Ishikawa (cell line): Measurements from ENCODE around the gene CNOT1.

Experiments
- CEBPB ChIP-seq: IDR thresholded peaks from 2 replicates; pipeline ENCODE4 v1.6.1; 2012
- CREB1 ChIP-seq: IDR thresholded peaks from 2 replicates; pipeline ENCODE4 v1.6.1; 2012; ENCODE audit warnings: low read depth
- EGR1 ChIP-seq: IDR thresholded peaks from 2 replicates; pipeline ENCODE4 v1.6.1; 2012
- EP300 ChIP-seq: IDR thresholded peaks from 2 replicates; pipeline ENCODE4 v1.6.1; 2012; ENCODE audit warnings: borderline replicate concordance
- FOXM1 ChIP-seq: IDR thresholded peaks from 2 replicates; pipeline ENCODE4 v1.6.1; 2012; ENCODE audit warnings: low read depth, borderline replicate concordance
- RAD21 ChIP-seq: IDR thresholded peaks from 2 replicates; pipeline ENCODE4 v1.6.1; 2012; ENCODE audit warnings: low read depth
- TAF1 ChIP-seq: IDR thresholded peaks from 2 replicates; pipeline ENCODE4 v1.6.1; 2012; ENCODE audit warnings: low read depth, mild to moderate bottlenecking
- TCF12 ChIP-seq: IDR thresholded peaks from 2 replicates; pipeline ENCODE4 v1.6.1; 2012; ENCODE audit warnings: low read depth
- YY1 ChIP-seq: IDR thresholded peaks from 2 replicates; pipeline ENCODE4 v1.6.1; 2012; ENCODE audit warnings: low read depth
- ZBTB7A ChIP-seq: IDR thresholded peaks from 2 replicates; pipeline ENCODE4 v1.6.1; 2012; ENCODE audit warnings: low read depth
- TF ChIP-seq, protein P1 (sequence below): IDR thresholded peaks from 2 replicates; pipeline ENCODE4 v1.6.1; 2012; ENCODE audit warnings: low read depth, mild to moderate bottlenecking
- TF ChIP-seq, protein P2 (sequence below): IDR thresholded peaks from 2 replicates; pipeline ENCODE4 v1.6.1; 2012
- TF ChIP-seq, protein P3 (sequence below): IDR thresholded peaks from 2 replicates; pipeline ENCODE4 v1.6.1; 2012

- TF ChIP-seq EP300 (no peak), RAD21 (no peak), CREB1 (no peak), ZBTB7A (no peak), TCF12 (no peak), YY1 (no peak), EGR1 (no peak), CEBPB (no peak), FOXM1 (no peak), TAF1 (no peak)
- TF ChIP-seq, protein P1, sequence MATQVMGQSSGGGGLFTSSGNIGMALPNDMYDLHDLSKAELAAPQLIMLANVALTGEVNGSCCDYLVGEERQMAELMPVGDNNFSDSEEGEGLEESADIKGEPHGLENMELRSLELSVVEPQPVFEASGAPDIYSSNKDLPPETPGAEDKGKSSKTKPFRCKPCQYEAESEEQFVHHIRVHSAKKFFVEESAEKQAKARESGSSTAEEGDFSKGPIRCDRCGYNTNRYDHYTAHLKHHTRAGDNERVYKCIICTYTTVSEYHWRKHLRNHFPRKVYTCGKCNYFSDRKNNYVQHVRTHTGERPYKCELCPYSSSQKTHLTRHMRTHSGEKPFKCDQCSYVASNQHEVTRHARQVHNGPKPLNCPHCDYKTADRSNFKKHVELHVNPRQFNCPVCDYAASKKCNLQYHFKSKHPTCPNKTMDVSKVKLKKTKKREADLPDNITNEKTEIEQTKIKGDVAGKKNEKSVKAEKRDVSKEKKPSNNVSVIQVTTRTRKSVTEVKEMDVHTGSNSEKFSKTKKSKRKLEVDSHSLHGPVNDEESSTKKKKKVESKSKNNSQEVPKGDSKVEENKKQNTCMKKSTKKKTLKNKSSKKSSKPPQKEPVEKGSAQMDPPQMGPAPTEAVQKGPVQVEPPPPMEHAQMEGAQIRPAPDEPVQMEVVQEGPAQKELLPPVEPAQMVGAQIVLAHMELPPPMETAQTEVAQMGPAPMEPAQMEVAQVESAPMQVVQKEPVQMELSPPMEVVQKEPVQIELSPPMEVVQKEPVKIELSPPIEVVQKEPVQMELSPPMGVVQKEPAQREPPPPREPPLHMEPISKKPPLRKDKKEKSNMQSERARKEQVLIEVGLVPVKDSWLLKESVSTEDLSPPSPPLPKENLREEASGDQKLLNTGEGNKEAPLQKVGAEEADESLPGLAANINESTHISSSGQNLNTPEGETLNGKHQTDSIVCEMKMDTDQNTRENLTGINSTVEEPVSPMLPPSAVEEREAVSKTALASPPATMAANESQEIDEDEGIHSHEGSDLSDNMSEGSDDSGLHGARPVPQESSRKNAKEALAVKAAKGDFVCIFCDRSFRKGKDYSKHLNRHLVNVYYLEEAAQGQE = no peak
- TF ChIP-seq, protein P2, sequence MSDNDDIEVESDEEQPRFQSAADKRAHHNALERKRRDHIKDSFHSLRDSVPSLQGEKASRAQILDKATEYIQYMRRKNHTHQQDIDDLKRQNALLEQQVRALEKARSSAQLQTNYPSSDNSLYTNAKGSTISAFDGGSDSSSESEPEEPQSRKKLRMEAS = no peak
- TF ChIP-seq, protein P3, sequence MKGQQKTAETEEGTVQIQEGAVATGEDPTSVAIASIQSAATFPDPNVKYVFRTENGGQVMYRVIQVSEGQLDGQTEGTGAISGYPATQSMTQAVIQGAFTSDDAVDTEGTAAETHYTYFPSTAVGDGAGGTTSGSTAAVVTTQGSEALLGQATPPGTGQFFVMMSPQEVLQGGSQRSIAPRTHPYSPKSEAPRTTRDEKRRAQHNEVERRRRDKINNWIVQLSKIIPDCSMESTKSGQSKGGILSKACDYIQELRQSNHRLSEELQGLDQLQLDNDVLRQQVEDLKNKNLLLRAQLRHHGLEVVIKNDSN = no peak
These were observed 97.2 kb downstream of the CNOT1 start for GRCh38 chr16:58532414-58532813.
